WERI-Rb-1 (cell line): Measurements from ENCODE around the gene PDE4B.

Source experiments
- DNase-seq: peaks from one replicate; pipeline ENCODE4 v3.0.0-alpha.2; 2020
- H3K27ac ChIP-seq: fragments of 250-450 bp; sonication (Bioruptor Pico); 2 replicates; pipeline ENCODE4 v1.5.1; 2020; ENCODE audit warnings: mild to moderate bottlenecking, moderate library complexity
- H3K27me3 ChIP-seq: fragments of 250-450 bp; sonication (Bioruptor Pico); 2 replicates; pipeline ENCODE4 v1.5.1; 2021; ENCODE audit warnings: mild to moderate bottlenecking, low read depth, moderate library complexity; ENCODE audit not compliant: insufficient read depth, severe bottlenecking
- H3K36me3 ChIP-seq: fragments of 250-450 bp; sonication (Bioruptor Pico); 2 replicates; pipeline ENCODE4 v1.5.1; 2020; ENCODE audit warnings: mild to moderate bottlenecking, moderate library complexity
- H3K4me3 ChIP-seq: 2 replicates; pipeline ENCODE4 v1.5.1; 2011; ENCODE audit warnings: low read depth, mild to moderate bottlenecking, control low read depth, low read length
- H3K9me3 ChIP-seq: fragments of 250-450 bp; sonication (Bioruptor Pico); 2 replicates; pipeline ENCODE4 v1.5.1; 2021; ENCODE audit warnings: mild to moderate bottlenecking, moderate library complexity; ENCODE audit not compliant: severe bottlenecking
- CTCF ChIP-seq: IDR thresholded peaks from 2 replicates; pipeline ENCODE4 v1.5.1; 2011; ENCODE audit warnings: low read depth, mild to moderate bottlenecking, control low read depth, inconsistent platforms, low read length

Gene PDE4B

GRCh38 chr1:66348776-66349175, 556.1 kb downstream of the PDE4B start:
- TF ChIP-seq CTCF: no peak
- H3K27ac ChIP-seq: no peak overlapping the region
- DNase-seq: no peak

DNA sequence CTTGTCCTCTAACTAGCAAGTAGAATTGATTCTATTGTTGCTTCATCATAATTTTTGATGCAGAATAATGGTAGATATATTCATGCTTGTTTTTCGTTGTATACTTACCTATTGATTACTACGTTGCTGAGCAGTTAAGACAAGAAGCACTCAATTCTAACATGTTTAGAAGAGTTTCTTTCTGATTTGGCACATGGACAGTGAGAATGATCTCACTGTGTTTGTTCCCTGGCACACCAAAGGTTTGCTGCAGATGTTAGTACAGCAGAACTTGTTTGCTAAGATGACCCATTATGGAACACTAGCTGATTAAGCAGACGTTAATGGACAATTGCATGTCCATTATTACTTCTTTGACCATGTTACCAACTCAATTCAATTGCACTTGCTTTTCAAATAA, 556.5 kb downstream of the PDE4B start:
- H3K27me3 ChIP-seq: no peaks in the 10 kb centered on the region
- H3K9me3 ChIP-seq: peaks cover 2% of the 10 kb centered on the region
- H3K4me3 ChIP-seq: no peak overlapping the region
- TF ChIP-seq CTCF: no peak
- DNase-seq: no peak
- no peaks in the 10 kb centered on the region for H3K36me3 ChIP-seq
- H3K27ac ChIP-seq: no peak overlapping the region

More at GRCh38 chr1:66348776-66349175, 556.1 kb downstream of the PDE4B start:
- Histone ChIP-seq H3K4me3 (no peak overlapping the region), H3K9me3 (peaks cover 2% of the 10 kb centered on the region), H3K27me3 (no peaks in the 10 kb centered on the region), H3K36me3 (no peaks in the 10 kb centered on the region)

DNA sequence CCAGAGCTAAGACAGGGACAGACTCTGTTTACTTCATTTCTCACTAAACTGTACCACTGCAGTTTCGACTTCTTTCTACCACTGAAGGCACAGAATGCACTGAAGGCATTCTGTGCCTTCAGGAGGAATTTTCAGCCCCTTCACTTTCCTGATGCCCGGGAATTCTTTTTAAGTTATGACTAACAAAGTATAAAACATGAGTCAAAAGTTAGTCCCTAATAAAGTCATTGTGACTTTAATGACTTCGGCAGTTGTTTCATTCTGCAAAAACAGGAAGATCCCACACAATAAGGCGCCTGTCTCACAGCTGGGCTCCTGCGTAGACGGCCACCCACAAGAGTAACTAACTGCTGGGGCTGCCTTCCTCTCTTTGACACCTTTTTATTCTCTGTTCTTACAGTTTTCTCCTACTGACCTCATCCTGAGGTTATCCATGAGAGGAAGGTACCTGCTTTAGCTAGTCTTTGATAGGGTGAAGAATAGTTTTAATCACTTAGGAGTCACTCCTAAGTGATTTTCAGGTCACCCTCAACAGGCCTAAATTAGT, 557.4 kb downstream of the PDE4B start:
- DNase-seq: no peak
- TF ChIP-seq CTCF: no peak
- Histone ChIP-seq H3K27me3 (no peaks in the 10 kb centered on the region), H3K4me3 (no peak overlapping the region), H3K9me3 (peaks cover 2% of the 10 kb centered on the region), H3K36me3 (no peaks in the 10 kb centered on the region), H3K27ac (no peak overlapping the region)

DNA sequence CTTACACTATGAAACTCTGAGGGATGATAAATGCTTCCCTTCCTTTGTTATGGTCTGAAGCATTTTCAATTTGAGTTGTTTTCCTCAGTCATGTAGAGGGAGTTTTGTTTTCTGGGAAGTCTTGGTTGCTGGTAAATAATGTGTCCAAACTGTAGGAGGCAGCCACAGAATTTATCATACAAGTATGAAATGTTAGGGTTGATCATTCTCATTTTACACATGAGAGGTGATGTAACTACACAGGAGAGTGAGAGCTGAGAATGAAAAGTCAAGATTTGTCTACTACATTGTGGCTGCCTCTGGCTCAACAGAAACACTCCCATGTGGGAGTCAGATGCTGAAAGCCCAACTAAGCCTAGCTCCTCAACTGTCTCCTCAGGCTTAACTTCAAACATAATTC, 558.8 kb downstream of the PDE4B start:
- TF ChIP-seq CTCF: no peak
- no peak overlapping the region for H3K4me3 ChIP-seq
- H3K36me3 ChIP-seq: no peaks in the 10 kb centered on the region
- no peaks in the 10 kb centered on the region for H3K27me3 ChIP-seq
- no peak for DNase-seq
- H3K9me3 ChIP-seq: no peaks in the 10 kb centered on the region
- no peak overlapping the region for H3K27ac ChIP-seq

- Histone ChIP-seq H3K27me3 (no peaks in the 10 kb centered on the region), H3K27ac (no peak overlapping the region), H3K9me3 (no peaks in the 10 kb centered on the region), H3K36me3 (no peaks in the 10 kb centered on the region), H3K4me3 (no peak overlapping the region)
- TF ChIP-seq CTCF: no peak
- DNase-seq: no peak
Observed at GRCh38 chr1:66351913-66352312, 559.2 kb downstream of the PDE4B start.

GRCh38 chr1:66352792-66353191, 560.1 kb downstream of the PDE4B start:
- Histone ChIP-seq H3K9me3 (no peaks in the 10 kb centered on the region), H3K4me3 (no peak overlapping the region), H3K27ac (no peak overlapping the region), H3K36me3 (no peaks in the 10 kb centered on the region), H3K27me3 (no peaks in the 10 kb centered on the region)
- DNase-seq: no peak
- TF ChIP-seq CTCF: no peak
